GM12878 (cell line): Measurements from ENCODE around the gene TOX2. TPM values are rescaled to one million over a fixed set of nuclear protein-coding genes. Genes with fewer than 3 reads are reported as not detected.
A peak's percentile ranks its signal among the peaks of the same experiment; 100 is the strongest.

ENCODE experiments used
- ATAC-seq: fragments of 200-7000 bp; cut with Tn5 transposase; 3 replicates; pipeline ENCODE4 v1.9.1; 2020; ENCODE audit warnings: mild to moderate bottlenecking, moderate library complexity
- BruUV-seq: library from RNA; stranded (reverse); fragments of 400-500 nt; replicated peaks from 2 replicates; lab custom pipeline; 2021; lab: Mats Ljungman, UMichigan
- CTCF ChIA-PET: fragments of 300-600 bp; sonication (Branson Sonifier 250); formaldehyde crosslinking; extraction: SDS; loops from one replicate; lab custom pipeline; 2021; ENCODE audit warnings: inconsistent platforms; lab: Yijun Ruan, JAX
- POLR2A ChIA-PET: fragments of 350-600 bp; formaldehyde crosslinking; extraction: SDS; loops from one replicate; lab custom pipeline; 2021; ENCODE audit warnings: inconsistent platforms; lab: Charles Lee
- RAD21 ChIA-PET: fragments of 300-600 bp; sonication (Branson Sonifier 250); formaldehyde crosslinking; loops from one replicate; lab custom pipeline; 2023; ENCODE audit warnings: antibody characterized with exemption; ENCODE audit not compliant: unreplicated experiment; lab: Charles Lee
- SMC1A ChIA-PET: fragments of 300-600 bp; sonication (Branson Sonifier 250); formaldehyde crosslinking; loops from one replicate; lab custom pipeline; 2023; ENCODE audit not compliant: unreplicated experiment, uncharacterized antibody; lab: Charles Lee
- DNase-seq: peaks from one replicate; pipeline ENCODE4 v3.0.0-alpha.2; 2011; ENCODE audit warnings: low read depth, low spot score
- FAIRE-seq: peaks from 3 replicates; lab custom pipeline; 2011; peaks lifted over from hg19 to GRCh38; lab: Jason Lieb, UNC
- H2AFZ ChIP-seq: 2 replicates; pipeline ENCODE4 v1.6.0; 2011; ENCODE audit warnings: low read depth, low read length, control low read depth; ENCODE audit not compliant: control insufficient read depth
- H3K27ac ChIP-seq: 2 replicates; pipeline ENCODE4 v1.5.1; 2011; ENCODE audit warnings: control low read depth; ENCODE audit not compliant: control insufficient read depth, insufficient read depth
- H3K27me3 ChIP-seq, 2 experiments: replicated peaks in 1 of 2; 2 replicates each; pipeline versions ENCODE4 v1.6.0 to v1.6.1; 2011; ENCODE audit warnings: low read length in 1 of 2; ENCODE audit not compliant: control insufficient read depth in 2 of 2, insufficient read depth in 2 of 2
- H3K36me3 ChIP-seq, 2 experiments: 2 replicates each; pipeline ENCODE4 v1.5.1; 2011; ENCODE audit warnings: low read length in 1 of 2; ENCODE audit not compliant: control insufficient read depth in 2 of 2, insufficient read depth in 2 of 2
- H3K4me1 ChIP-seq: 2 replicates; pipeline ENCODE4 v1.6.1; 2011; ENCODE audit warnings: mild to moderate bottlenecking, low read length, moderate library complexity, mixed read lengths; ENCODE audit not compliant: control insufficient read depth, insufficient read depth
- H3K4me2 ChIP-seq: 2 replicates; pipeline ENCODE4 v1.6.0; 2011; ENCODE audit warnings: control low read depth; ENCODE audit not compliant: control insufficient read depth, insufficient read depth
- H3K4me3 ChIP-seq: fragments of 200-600 bp; sonication (generic); 2 replicates; pipeline ENCODE4 v1.5.1; 2016
- H3K79me2 ChIP-seq: 2 replicates; pipeline ENCODE4 v1.6.0; 2011; ENCODE audit warnings: low read length; ENCODE audit not compliant: control insufficient read depth, insufficient read depth
- H3K9ac ChIP-seq: 2 replicates; pipeline ENCODE4 v1.8.0; 2011; ENCODE audit warnings: low read length, control low read depth, mixed read lengths; ENCODE audit not compliant: control insufficient read depth, insufficient read depth
- H3K9me3 ChIP-seq: replicated peaks from 3 replicates; pipeline ENCODE4 v1.5.1; 2011; ENCODE audit warnings: mild to moderate bottlenecking, low read length; ENCODE audit not compliant: control insufficient read depth, insufficient read depth
- H4K20me1 ChIP-seq: 2 replicates; pipeline ENCODE4 v1.6.0; 2011; ENCODE audit not compliant: control insufficient read depth, insufficient read depth
- CBX5 ChIP-seq: sonication (generic); IDR thresholded peaks from 2 replicates; pipeline ENCODE4 v1.6.1; 2016; ENCODE audit warnings: low read depth, moderate library complexity, mild to moderate bottlenecking, inconsistent platforms
- CEBPZ ChIP-seq: fragments of 150-350 bp; IDR thresholded peaks from 2 replicates; pipeline ENCODE4 v1.6.1; 2016; ENCODE audit warnings: low read depth, low read length
- CHD1 ChIP-seq: IDR thresholded peaks from 2 replicates; pipeline ENCODE4 v1.6.1; 2012; ENCODE audit warnings: low read depth, low read length, improper control_type of control experiment
- EGR1 ChIP-seq, 2 experiments: IDR thresholded peaks; 1 replicate in 1 of 2; 2 replicates in 1 of 2; pipeline ENCODE4 v1.6.1; 2011 to 2012; ENCODE audit warnings: low read depth in 2 of 2, low read length in 2 of 2, borderline replicate concordance in 1 of 2, mild to moderate bottlenecking in 1 of 2, moderate library complexity in 1 of 2
- MTA2 ChIP-seq: fragments of 450-650 bp; IDR thresholded peaks from 2 replicates; pipeline ENCODE4 v1.6.1; 2016; ENCODE audit warnings: low read depth, mild to moderate bottlenecking, moderate library complexity
- MYB ChIP-seq: fragments of 150-350 bp; IDR thresholded peaks from 2 replicates; pipeline ENCODE4 v1.6.1; 2014; ENCODE audit warnings: mild to moderate bottlenecking, low read depth, low read length, borderline replicate concordance
- SP1 ChIP-seq: IDR thresholded peaks from one replicate; pipeline ENCODE4 v1.6.1; 2011; ENCODE audit warnings: low read depth, low read length
- TARDBP ChIP-seq: IDR thresholded peaks from 2 replicates; pipeline ENCODE4 v1.6.1; 2016; ENCODE audit warnings: borderline replicate concordance
- ZZZ3 ChIP-seq: IDR thresholded peaks from 2 replicates; pipeline ENCODE4 v1.6.1; 2011; ENCODE audit warnings: low read depth; ENCODE audit not compliant: control insufficient read depth, insufficient read length
- WGBS: methylation state at CpG from one replicate; pipeline ENCODE4 v1.1.6; 2016; ENCODE audit warnings: low lambda C conversion rate; ENCODE audit not compliant: insufficient replicate concordance, insufficient coverage; ENCODE audit errors: missing lambda C conversion rate; 5-methylcytosine and 5-hydroxymethylcytosine counted together
- in situ Hi-C: fragments of 300-500 bp; cut with MboI; formaldehyde crosslinking; loops from 9 replicates; pipeline ENCODE4 v1.14.3; 2018; ENCODE audit warnings: mixed read lengths
- intact Hi-C: fragments of 100-400 bp; cut with micrococcal nuclease; formaldehyde crosslinking; loops from one replicate; pipeline ENCODE4 v1.14.2; 2022; ENCODE audit not compliant: unreplicated experiment
- polyA plus RNA-seq, 11 experiments: library from polyadenylated mRNA; depleted of rRNA in 4 of 11; unstranded in 6 of 11; stranded (reverse) in 5 of 11; fragments of >200 nt; fragmentation: Nextera tagmentation in 4 of 11; fragmentation: Illumina TruSeq in 1 of 11; extraction: Ambion mirVana in 4 of 11; extraction: Trizol in 1 of 11; gene quantifications; 1 replicate in 1 of 11; 2 replicates in 10 of 11; pipeline versions ENCODE4 v1.2.1 to v1.2.3, GENCODE V29; 2011 to 2016; ENCODE audit warnings: inconsistent platforms in 2 of 11, missing spikeins in 2 of 11, low read depth in 1 of 11
- total RNA-seq, 4 experiments: library from RNA; depleted of rRNA in 3 of 4; stranded (reverse); fragments of >200 nt in 3 of 4; fragmentation: Illumina TruSeq in 1 of 4; extraction: Trizol in 1 of 4; gene quantifications; 2 replicates each; pipeline versions ENCODE4 v1.2.1 to v1.2.3, GENCODE V29; 2013 to 2021
- TF ChIP-seq, protein P1 (sequence below): IDR thresholded peaks from 2 replicates; pipeline ENCODE4 v1.6.1; 2011; ENCODE audit warnings: low read depth, low read length, improper control_type of control experiment, borderline replicate concordance

TOX2 gene
- total and polyA plus RNA-seq, 10 of the 15 experiments (the other 5 are each of a cell fraction or from before 2014, with no cell fraction given), result 2.6 to 40.5 (median 7.9) TPM

- BruUV-seq, result no TSS peak
- ChIA-PET SMC1A (interaction anchor here (1.0 to 9.5 kb wide), 16 partner anchors 10 to 204 kb away, joined by 3 to 111 read pairs (median 4); no protein-coding TSS in a partner anchor), RAD21 (interaction anchor here (0.7 to 3.2 kb wide), 21 partner anchors 10 to 204 kb away, joined by 3 to 29 read pairs (median 4); no protein-coding TSS in a partner anchor), CTCF (interaction anchor here (0.6 to 6.1 kb wide), 17 partner anchors 9 to 416 kb away, joined by 3 to 34 read pairs (median 3); no protein-coding TSS in a partner anchor), POLR2A (interaction anchor here (0.8 to 4.9 kb wide), 5 partner anchors 9 to 47 kb away, joined by 3 to 36 read pairs (median 3); no protein-coding TSS in a partner anchor)
- in situ Hi-C loops (no loop called here), intact Hi-C loops (loop anchor here (2.0 kb wide), 1 partner anchor 30 kb away; no protein-coding TSS in a partner anchor)
- Histone ChIP-seq H3K4me2 (no peak overlapping the region; the same call in 1 of the 2 replicates), H3K9me3 (no peaks in the 10 kb centered on the region; the same call in 2 of the 3 replicates), H2AFZ (no peak overlapping the region), H4K20me1 (no peaks in the 10 kb centered on the region), H3K4me3 (no peak overlapping the region), H3K36me3 (no peaks in the 10 kb centered on the region), H3K4me1 (peaks cover 45% of the 10 kb centered on the region), H3K79me2 (no peaks in the 10 kb centered on the region), H3K27ac (peak overlapping the region; percentile 9; the same call in 1 of the 2 replicates), H3K27me3 (no peaks in the 10 kb centered on the region), H3K9ac (no peak overlapping the region)
- ATAC-seq (no peak), DNase-seq (no peak), FAIRE-seq (no peak)
- 24% methylated on average over 6 of the region's 6 CpGs for WGBS
- TF ChIP-seq CHD1 (no peak), CBX5 (0 out of 2 replicates have a peak, but pooled peaks have one; percentile 6), MYB (no peak), SP1 (no peak)
Observed at GRCh38 chr20:43954704-43955061, 40.0 kb downstream of the TOX2 start.

DNA sequence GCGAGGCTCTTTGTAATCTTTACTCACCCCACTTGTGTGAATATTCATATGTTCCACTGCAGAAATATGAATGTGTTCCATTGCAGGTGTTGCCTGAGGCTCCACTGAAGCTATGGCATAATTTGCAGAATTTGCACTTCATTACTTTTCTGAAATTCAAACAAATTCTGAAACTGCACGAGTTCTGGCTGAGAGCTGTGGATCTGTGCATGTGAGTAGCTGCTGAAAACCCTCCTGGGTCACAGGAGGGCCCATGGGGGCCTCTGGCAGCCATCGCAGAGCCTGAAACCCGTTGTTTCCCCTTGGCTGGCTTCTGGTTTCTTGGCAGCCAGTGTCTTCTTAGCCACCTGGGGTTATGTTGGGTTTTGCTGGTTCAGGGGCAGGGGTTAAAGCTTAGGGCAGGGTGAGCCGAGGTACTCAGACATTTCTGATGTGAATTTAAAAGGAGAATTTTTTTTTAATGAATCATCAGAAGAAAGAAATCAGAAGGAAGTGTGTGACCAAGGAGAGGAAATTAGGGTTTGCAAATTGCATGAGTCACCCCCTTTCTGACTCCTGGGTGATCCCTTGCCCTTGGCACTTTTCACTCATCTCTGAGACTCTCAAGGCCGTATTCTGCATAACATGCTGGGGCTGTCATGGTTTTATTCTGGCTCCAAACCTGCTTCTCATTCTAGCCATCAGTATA is 40.6 kb downstream of the TOX2 start:
- no TSS peak for BruUV-seq
- Histone ChIP-seq H2AFZ (no peak overlapping the region), H3K79me2 (no peaks in the 10 kb centered on the region), H3K36me3 (no peaks in the 10 kb centered on the region), H3K4me2 (peak overlapping the region; percentile 57; the same call in 1 of the 2 replicates), H3K4me3 (0 out of 2 replicates have a peak overlapping the region, but pooled peaks have one; percentile 11), H3K4me1 (peaks cover 40% of the 10 kb centered on the region), H3K27ac (peak overlapping the region; percentile 9), H3K27me3 (no peaks in the 10 kb centered on the region), H3K9me3 (no peaks in the 10 kb centered on the region; the same call in 2 of the 3 replicates), H4K20me1 (no peaks in the 10 kb centered on the region), H3K9ac (no peak overlapping the region)
- intact Hi-C loops (loop anchor here (2.0 kb wide), 1 partner anchor 30 kb away; no protein-coding TSS in a partner anchor), in situ Hi-C loops (no loop called here)
- ATAC-seq (peak; percentile 85), FAIRE-seq (no peak), DNase-seq (peak; percentile 73)
- RAD21 ChIA-PET, result interaction anchor here (0.7 to 3.2 kb wide), 19 partner anchors 10 to 204 kb away, joined by 3 to 29 read pairs (median 4); no protein-coding TSS in a partner anchor
- POLR2A ChIA-PET, result interaction anchor here (0.8 to 4.9 kb wide), 5 partner anchors 9 to 46 kb away, joined by 3 to 36 read pairs (median 3); no protein-coding TSS in a partner anchor
- CTCF ChIA-PET, result interaction anchor here (1.0 to 6.1 kb wide), 14 partner anchors 9 to 417 kb away, joined by 3 to 34 read pairs (median 4); no protein-coding TSS in a partner anchor
- 8% methylated on average over 6 of the region's 6 CpGs for WGBS
- SMC1A ChIA-PET, result interaction anchor here (0.8 to 9.5 kb wide), 15 partner anchors 9 to 204 kb away, joined by 3 to 111 read pairs (median 4); no protein-coding TSS in a partner anchor
- TF ChIP-seq, protein P1, sequence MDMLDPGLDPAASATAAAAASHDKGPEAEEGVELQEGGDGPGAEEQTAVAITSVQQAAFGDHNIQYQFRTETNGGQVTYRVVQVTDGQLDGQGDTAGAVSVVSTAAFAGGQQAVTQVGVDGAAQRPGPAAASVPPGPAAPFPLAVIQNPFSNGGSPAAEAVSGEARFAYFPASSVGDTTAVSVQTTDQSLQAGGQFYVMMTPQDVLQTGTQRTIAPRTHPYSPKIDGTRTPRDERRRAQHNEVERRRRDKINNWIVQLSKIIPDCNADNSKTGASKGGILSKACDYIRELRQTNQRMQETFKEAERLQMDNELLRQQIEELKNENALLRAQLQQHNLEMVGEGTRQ, result no peak
- no peak for TF ChIP-seq ZZZ3
- TF ChIP-seq TARDBP, result no peak
- no peak for TF ChIP-seq EGR1 (IDR thresholded peaks at IDR 0.05; ENCODE audit: borderline replicate concordance in 1 of 2, low read depth in 2 of 2, low read length in 2 of 2)
- TF ChIP-seq MTA2, result peak; percentile 62; the same call in 1 of the 2 replicates
- no peak for TF ChIP-seq CEBPZ
